Measurements from ENCODE around the gene AKR7A2. TPM values are rescaled to one million over a fixed set of nuclear protein-coding genes. Genes with fewer than 3 reads are reported as not detected.
A peak's percentile ranks its signal among the peaks of the same experiment; 100 is the strongest.

The AKR7A2 gene
- polyA plus RNA-seq, 1 donor (not counting 4 experiments of a cell fraction or from before 2014, with no cell fraction given), result 21.4 TPM

- Histone ChIP-seq H3K79me2 (ENCODE audit: control insufficient read depth, insufficient read depth, low read length) (no peaks in the 10 kb centered on the region), H4K20me1 (ENCODE audit: control insufficient read depth, extremely low read depth, insufficient read depth, low read length) (peaks cover 3% of the 10 kb centered on the region), H3K36me3 (ENCODE audit: control insufficient read depth in 2 of 2, extremely low read depth in 1 of 2, insufficient read depth in 2 of 2, low read length in 2 of 2) (peaks cover 7 to 8% of the 10 kb centered on the region in 2 experiments), H3K4me3 (ENCODE audit: control insufficient read depth in 2 of 3, extremely low read depth in 1 of 3, insufficient read depth in 2 of 3, low read depth in 1 of 3, low read length in 3 of 3) (no peak overlapping the region), H3K9ac (ENCODE audit: control insufficient read depth, extremely low read depth, insufficient read depth, low read length) (no peak overlapping the region), H3K27ac (ENCODE audit: control insufficient read depth, insufficient read depth, low read length) (no peak overlapping the region), H3K9me3 (ENCODE audit: control insufficient read depth, low read depth, low read length) (no peaks in the 10 kb centered on the region), H3K4me2 (ENCODE audit: control insufficient read depth, extremely low read depth, insufficient read depth, low read depth, low read length) (no peak overlapping the region), H2AFZ (ENCODE audit: control insufficient read depth, low read length) (no peak overlapping the region), H3K9me1 (ENCODE audit: control insufficient read depth, extremely low read depth, insufficient read depth, low read length) (peaks cover 2% of the 10 kb centered on the region), H3K4me1 (ENCODE audit: control insufficient read depth, extremely low read depth, insufficient read depth, low read length) (peaks cover 21% of the 10 kb centered on the region), H3K27me3 (ENCODE audit: control insufficient read depth, extremely low read depth, insufficient read depth, low read length) (no peaks in the 10 kb centered on the region)
- FAIRE-seq, result peak; percentile 61
- TF ChIP-seq CTCF (optimal IDR thresholded peaks at IDR 0.05 in 1 of 3, IDR thresholded peaks at IDR 0.05 in 1 of 3, conservative IDR thresholded peaks at IDR 0.05 in 1 of 3; ENCODE audit: extremely low read depth in 1 of 3, insufficient read depth in 2 of 3, low read length in 3 of 3), result no peak
- no peak for TF ChIP-seq EZH2 (IDR thresholded peaks at IDR 0.05; ENCODE audit: low read length)
- no peak for DNase-seq (ENCODE audit: low read depth, low spot score)
- dilution Hi-C loops (cut with MboI; ENCODE audit: extremely low pct_ligation_motif_present, low sequenced_read_pairs), result no loop called here
These were observed 7.3 kb upstream of the AKR7A2 start for GRCh38 chr1:19319196-19319595.

DNA sequence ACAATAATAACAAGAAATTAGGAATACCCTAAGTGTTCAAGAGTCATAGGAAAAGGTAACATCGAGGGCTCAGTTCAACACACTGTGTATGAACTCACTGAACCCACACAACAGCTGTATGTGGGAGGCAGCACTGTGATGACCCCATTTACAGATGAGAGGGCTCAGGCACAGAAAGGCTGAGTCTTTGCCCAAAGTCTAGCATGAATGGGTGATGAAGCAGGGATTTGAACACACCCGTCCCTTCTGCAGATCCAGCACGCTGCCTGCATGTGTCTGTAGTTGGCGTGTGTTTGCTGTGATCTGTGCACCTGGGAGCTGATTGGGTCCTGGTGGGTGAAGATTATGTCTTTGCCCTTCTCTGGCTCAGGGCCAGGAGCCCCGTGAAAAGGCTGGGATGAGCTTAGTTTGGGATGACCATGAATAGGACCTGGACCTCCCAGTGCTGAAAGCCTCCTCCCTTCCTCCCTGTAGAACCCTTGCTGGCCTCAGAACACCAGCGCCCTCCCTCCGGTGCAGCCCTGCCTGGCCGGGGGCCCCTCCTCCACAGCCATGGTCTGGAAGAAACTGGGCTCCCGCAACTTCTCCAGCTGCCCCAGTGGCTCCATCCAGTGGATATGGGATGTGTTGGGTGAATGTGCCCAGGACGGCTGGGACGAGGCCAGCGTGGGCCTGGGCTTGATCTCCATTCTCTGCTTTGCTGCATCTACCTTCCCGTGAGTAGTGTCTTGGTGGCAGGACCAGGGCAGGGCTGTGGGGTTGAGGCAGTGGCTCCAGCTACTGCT is 5.4 kb upstream of the AKR7A2 start:
- no peak for FAIRE-seq
- no peak overlapping the region for H3K27ac ChIP-seq (ENCODE audit: control insufficient read depth, insufficient read depth, low read length)

More for the DNA sequence above, 5.4 kb upstream of the AKR7A2 start:
- H3K4me2 ChIP-seq (ENCODE audit: control insufficient read depth, extremely low read depth, insufficient read depth, low read depth, low read length), result no peak overlapping the region
- H3K36me3 ChIP-seq (ENCODE audit: control insufficient read depth in 2 of 2, extremely low read depth in 1 of 2, insufficient read depth in 2 of 2, low read length in 2 of 2), result peaks cover 5 to 7% of the 10 kb centered on the region in 2 experiments
- no peaks in the 10 kb centered on the region for H3K79me2 ChIP-seq (ENCODE audit: control insufficient read depth, insufficient read depth, low read length)
- no peaks in the 10 kb centered on the region for H3K9me3 ChIP-seq (ENCODE audit: control insufficient read depth, low read depth, low read length)
- peaks cover 3% of the 10 kb centered on the region for H4K20me1 ChIP-seq (ENCODE audit: control insufficient read depth, extremely low read depth, insufficient read depth, low read length)
- no peak overlapping the region for H3K9ac ChIP-seq (ENCODE audit: control insufficient read depth, extremely low read depth, insufficient read depth, low read length)
- peaks cover 2% of the 10 kb centered on the region for H3K9me1 ChIP-seq (ENCODE audit: control insufficient read depth, extremely low read depth, insufficient read depth, low read length)
- peaks cover 39% of the 10 kb centered on the region for H3K4me1 ChIP-seq (ENCODE audit: control insufficient read depth, extremely low read depth, insufficient read depth, low read length)
- dilution Hi-C loops (cut with MboI; ENCODE audit: extremely low pct_ligation_motif_present, low sequenced_read_pairs), result no loop called here
- TF ChIP-seq EZH2 (IDR thresholded peaks at IDR 0.05; ENCODE audit: low read length) (no peak), CTCF (optimal IDR thresholded peaks at IDR 0.05 in 1 of 3, IDR thresholded peaks at IDR 0.05 in 1 of 3, conservative IDR thresholded peaks at IDR 0.05 in 1 of 3; ENCODE audit: extremely low read depth in 1 of 3, insufficient read depth in 2 of 3, low read length in 3 of 3) (no peak)
- no peak overlapping the region for H3K4me3 ChIP-seq (ENCODE audit: control insufficient read depth in 2 of 3, extremely low read depth in 1 of 3, insufficient read depth in 2 of 3, low read depth in 1 of 3, low read length in 3 of 3)
- no peaks in the 10 kb centered on the region for H3K27me3 ChIP-seq (ENCODE audit: control insufficient read depth, extremely low read depth, insufficient read depth, low read length)
- no peak overlapping the region for H2AFZ ChIP-seq (ENCODE audit: control insufficient read depth, low read length)
- DNase-seq (ENCODE audit: low read depth, low spot score), result no peak
